HG02852 (cell line): Measurements from ENCODE around the gene SDR9C7.
"Not testable (repeated sequence)": the region's sequence is repeated elsewhere in the genome, so short reads cannot be mapped to it uniquely, and the experiment has no call there.

Experiments
- ATAC-seq: cut with Tn5 transposase; IDR thresholded peaks from one replicate; pipeline ENCODE4 v1.9.1; 2021; ENCODE audit warnings: mild to moderate bottlenecking, moderate library complexity; ENCODE audit not compliant: unreplicated experiment

SDR9C7 gene

GRCh38 chr12:56879240-56880124, 54.7 kb downstream of the SDR9C7 start:
- ATAC-seq, result not testable (repeated sequence)

GRCh38 chr12:56878010-56878339, 56.2 kb downstream of the SDR9C7 start:
- no peak for ATAC-seq

- ATAC-seq, result no peak
Measured at GRCh38 chr12:56877195-56878009, 56.8 kb downstream of the SDR9C7 start.

GRCh38 chr12:56874821-56875220, 59.4 kb downstream of the SDR9C7 start:
- ATAC-seq, result no peak

- no peak for ATAC-seq
Measured at GRCh38 chr12:56873382-56873781, 60.8 kb downstream of the SDR9C7 start.
